SU-DHL-6 (cell line): ENCODE results near the gene CDKN1B.

Experiments
- EZH2phosphoT487 ChIP-seq: fragments of 200-600 bp; sonication (generic), shearing (Covaris generic); conservative IDR thresholded peaks from 2 replicates; pipeline ENCODE4 v1.6.1; 2018; ENCODE audit warnings: mild to moderate bottlenecking, antibody characterized with exemption, low read length, moderate library complexity, mixed read lengths
- TF ChIP-seq, protein P1 (sequence below): fragments of 200-600 bp; sonication (generic); IDR thresholded peaks from one replicate; pipeline ENCODE4 v1.5.1; 2017; ENCODE audit warnings: antibody characterized with exemption, mild to moderate bottlenecking, low read length, moderate library complexity; ENCODE audit not compliant: insufficient read depth, poor library complexity, severe bottlenecking

DNA sequence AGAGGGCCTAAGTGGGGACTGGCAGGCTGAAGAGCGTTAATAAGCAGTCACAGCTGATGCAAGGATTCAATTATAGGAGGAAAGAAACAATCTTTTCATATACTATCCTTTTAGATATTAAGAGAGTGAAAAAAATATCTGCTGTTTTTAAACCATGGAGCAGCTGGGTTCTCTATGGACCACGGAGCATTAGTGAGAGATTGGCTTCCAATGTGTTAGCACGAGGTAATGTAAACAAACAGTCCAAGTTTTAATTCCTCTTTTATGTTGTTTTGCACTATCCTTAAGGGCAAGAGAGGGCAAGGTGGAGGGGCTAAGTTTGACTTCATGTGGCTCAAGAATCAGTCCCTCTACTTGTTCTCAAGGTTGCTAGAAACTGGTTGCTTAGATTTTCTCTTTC, 30.9 kb downstream of the CDKN1B start:
- TF ChIP-seq, protein P1, sequence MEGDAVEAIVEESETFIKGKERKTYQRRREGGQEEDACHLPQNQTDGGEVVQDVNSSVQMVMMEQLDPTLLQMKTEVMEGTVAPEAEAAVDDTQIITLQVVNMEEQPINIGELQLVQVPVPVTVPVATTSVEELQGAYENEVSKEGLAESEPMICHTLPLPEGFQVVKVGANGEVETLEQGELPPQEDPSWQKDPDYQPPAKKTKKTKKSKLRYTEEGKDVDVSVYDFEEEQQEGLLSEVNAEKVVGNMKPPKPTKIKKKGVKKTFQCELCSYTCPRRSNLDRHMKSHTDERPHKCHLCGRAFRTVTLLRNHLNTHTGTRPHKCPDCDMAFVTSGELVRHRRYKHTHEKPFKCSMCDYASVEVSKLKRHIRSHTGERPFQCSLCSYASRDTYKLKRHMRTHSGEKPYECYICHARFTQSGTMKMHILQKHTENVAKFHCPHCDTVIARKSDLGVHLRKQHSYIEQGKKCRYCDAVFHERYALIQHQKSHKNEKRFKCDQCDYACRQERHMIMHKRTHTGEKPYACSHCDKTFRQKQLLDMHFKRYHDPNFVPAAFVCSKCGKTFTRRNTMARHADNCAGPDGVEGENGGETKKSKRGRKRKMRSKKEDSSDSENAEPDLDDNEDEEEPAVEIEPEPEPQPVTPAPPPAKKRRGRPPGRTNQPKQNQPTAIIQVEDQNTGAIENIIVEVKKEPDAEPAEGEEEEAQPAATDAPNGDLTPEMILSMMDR = no peak
- no peak for TF ChIP-seq EZH2phosphoT487
